Kidney (tissue), 14 donors: ENCODE data around the gene ZBTB9. TPM values are rescaled to one million over a fixed set of nuclear protein-coding genes. Genes with fewer than 3 reads are reported as not detected.

Experiments
- DNase-seq, 5 donors: peaks; one replicate each; pipeline ENCODE4 v3.0.0-alpha.2; 2013 to 2020
- FAIRE-seq: peaks from 2 replicates; lab custom pipeline; 2012; peaks lifted over from hg19 to GRCh38; lab: Jason Lieb, UNC
- H3K27ac ChIP-seq, 2 donors: one replicate each; pipeline ENCODE4 v1.7.0; 2013; ENCODE audit warnings: low read depth in 2 of 2, low read length in 2 of 2, inconsistent platforms in 1 of 2
- H3K27me3 ChIP-seq: one replicate; pipeline ENCODE4 v1.7.1; 2013; ENCODE audit warnings: low read length, inconsistent platforms; ENCODE audit not compliant: control insufficient read depth, insufficient read depth
- H3K36me3 ChIP-seq, 3 donors: one replicate each; pipeline versions ENCODE4 v1.7.0 to v1.7.1; 2013; ENCODE audit warnings: low read length in 3 of 3, control low read depth in 1 of 3, inconsistent platforms in 1 of 3; ENCODE audit not compliant: insufficient read depth in 3 of 3, control insufficient read depth in 2 of 3
- H3K4me1 ChIP-seq, 3 donors: one replicate each; pipeline versions ENCODE4 v1.7.0 to v1.7.1; 2013; ENCODE audit warnings: low read length in 3 of 3, inconsistent platforms in 1 of 3, low read depth in 1 of 3; ENCODE audit not compliant: control insufficient read depth in 2 of 3, insufficient read depth in 2 of 3
- H3K4me3 ChIP-seq, 3 donors: one replicate each; pipeline versions ENCODE4 v1.7.0 to v1.8.1; 2013; ENCODE audit warnings: low read length in 3 of 3, control low read depth in 1 of 3, inconsistent platforms in 1 of 3
- H3K9ac ChIP-seq, 3 donors: one replicate each; pipeline versions ENCODE4 v1.7.0 to v1.7.1; 2013; ENCODE audit warnings: low read length in 3 of 3, control low read depth in 1 of 3, inconsistent platforms in 1 of 3
- H3K9me3 ChIP-seq, 3 donors: one replicate each; pipeline versions ENCODE4 v1.7.0 to v1.7.1; 2013; ENCODE audit warnings: low read length in 3 of 3, control low read depth in 1 of 3, inconsistent platforms in 1 of 3; ENCODE audit not compliant: control insufficient read depth in 2 of 3, insufficient read depth in 1 of 3
- intact Hi-C: fragments of 100-400 bp; cut with DNase I; formaldehyde crosslinking; loops from one replicate; pipeline ENCODE4 v1.11.1; 2022
- polyA plus RNA-seq: library from polyadenylated mRNA; stranded (reverse); fragments of 350-450 nt; fragmentation: Illumina TruSeq; extraction: RNeasy Lipid Tissue Mini Kit (QIAGEN cat#74804); gene quantifications from one replicate; pipeline ENCODE4 v1.2.3, GENCODE V29; 2014; ENCODE audit warnings: low read depth, low replicate concordance; ENCODE audit not compliant: insufficient read depth
- total RNA-seq: library from RNA; stranded (reverse); fragmentation: NEBNext Ultra II Directional; extraction: Animal tissue kit (Norgen Biotek cat#: 25700); gene quantifications from one replicate; pipeline ENCODE4 v1.2.1, GENCODE V29; 2021
- TF ChIP-seq, protein P1 (sequence below): IDR thresholded peaks from 3 replicates; pipeline ENCODE4 v1.5.1; 2012; ENCODE audit warnings: mild to moderate bottlenecking, moderate library complexity, borderline replicate concordance; ENCODE audit not compliant: insufficient read depth; ENCODE audit errors: extremely low read depth
- donor health status: control.
- donor health status: control.
- donor health status: control.
- donor health status: control.
- donor health status: control.
- donor health status: DM: yes; HTN: yes; CAD: no.
- donor health status: Normal renal cell carcinoma (clear cell type).

Gene ZBTB9
- total and polyA plus RNA-seq, 2 donors from 2014 or later = 6.4 to 11.5 TPM

DNA sequence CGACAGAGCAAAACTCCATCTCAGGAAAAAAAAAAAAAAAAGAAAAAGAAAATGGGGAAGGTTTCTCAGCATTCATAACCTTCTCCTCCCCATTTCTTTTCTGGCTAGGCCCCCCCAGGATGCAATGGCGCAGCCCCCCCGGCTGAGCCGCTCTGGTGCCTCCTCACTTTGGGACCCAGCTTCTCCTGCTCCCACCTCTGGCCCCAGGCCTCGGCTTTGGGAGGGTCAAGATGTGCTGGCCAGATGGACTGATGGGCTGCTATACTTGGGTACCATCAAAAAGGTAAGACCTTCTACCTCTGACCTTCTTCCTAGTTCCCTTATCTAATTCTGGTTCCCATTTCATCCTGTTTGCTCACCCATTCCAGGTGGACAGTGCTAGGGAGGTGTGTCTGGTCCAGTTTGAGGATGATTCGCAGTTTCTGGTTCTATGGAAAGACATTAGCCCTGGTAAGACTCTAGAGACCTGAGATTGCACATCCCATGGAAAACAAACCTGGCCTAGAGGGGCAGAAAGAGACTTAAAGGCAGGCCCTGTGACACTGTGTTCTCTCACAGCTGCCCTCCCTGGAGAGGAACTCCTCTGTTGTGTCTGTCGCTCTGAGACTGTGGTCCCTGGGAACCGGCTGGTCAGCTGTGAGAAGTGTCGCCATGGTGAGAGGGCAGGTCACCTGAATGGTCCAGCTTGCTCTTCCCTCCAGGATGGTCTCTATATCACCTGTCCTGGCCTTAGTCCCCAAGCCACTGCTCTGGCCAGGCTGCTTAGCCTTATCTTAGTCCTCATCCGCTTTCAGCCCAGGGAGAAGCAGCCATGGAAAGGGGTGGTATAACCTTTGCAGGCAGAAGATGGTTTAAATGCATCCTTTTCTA lies 42.0 kb upstream of the ZBTB9 start:
- Histone ChIP-seq H3K36me3 (peaks cover 0 to 26% (median 22%) of the 10 kb centered on the region in 3 donors), H3K27me3 (no peaks in the 10 kb centered on the region), H3K4me3 (peak overlapping the region in 1 of 3 donors; percentile 91), H3K4me1 (peaks cover 0 to 27% (median 7%) of the 10 kb centered on the region in 3 donors), H3K9ac (no peak overlapping the region), H3K27ac (no peak overlapping the region), H3K9me3 (no peaks in the 10 kb centered on the region)
- intact Hi-C loops = no loop called here
- TF ChIP-seq, protein P1, sequence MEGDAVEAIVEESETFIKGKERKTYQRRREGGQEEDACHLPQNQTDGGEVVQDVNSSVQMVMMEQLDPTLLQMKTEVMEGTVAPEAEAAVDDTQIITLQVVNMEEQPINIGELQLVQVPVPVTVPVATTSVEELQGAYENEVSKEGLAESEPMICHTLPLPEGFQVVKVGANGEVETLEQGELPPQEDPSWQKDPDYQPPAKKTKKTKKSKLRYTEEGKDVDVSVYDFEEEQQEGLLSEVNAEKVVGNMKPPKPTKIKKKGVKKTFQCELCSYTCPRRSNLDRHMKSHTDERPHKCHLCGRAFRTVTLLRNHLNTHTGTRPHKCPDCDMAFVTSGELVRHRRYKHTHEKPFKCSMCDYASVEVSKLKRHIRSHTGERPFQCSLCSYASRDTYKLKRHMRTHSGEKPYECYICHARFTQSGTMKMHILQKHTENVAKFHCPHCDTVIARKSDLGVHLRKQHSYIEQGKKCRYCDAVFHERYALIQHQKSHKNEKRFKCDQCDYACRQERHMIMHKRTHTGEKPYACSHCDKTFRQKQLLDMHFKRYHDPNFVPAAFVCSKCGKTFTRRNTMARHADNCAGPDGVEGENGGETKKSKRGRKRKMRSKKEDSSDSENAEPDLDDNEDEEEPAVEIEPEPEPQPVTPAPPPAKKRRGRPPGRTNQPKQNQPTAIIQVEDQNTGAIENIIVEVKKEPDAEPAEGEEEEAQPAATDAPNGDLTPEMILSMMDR = no peak
- FAIRE-seq (no peak), DNase-seq (peak in 2 of 5 donors; percentile 58 to 73)

DNA sequence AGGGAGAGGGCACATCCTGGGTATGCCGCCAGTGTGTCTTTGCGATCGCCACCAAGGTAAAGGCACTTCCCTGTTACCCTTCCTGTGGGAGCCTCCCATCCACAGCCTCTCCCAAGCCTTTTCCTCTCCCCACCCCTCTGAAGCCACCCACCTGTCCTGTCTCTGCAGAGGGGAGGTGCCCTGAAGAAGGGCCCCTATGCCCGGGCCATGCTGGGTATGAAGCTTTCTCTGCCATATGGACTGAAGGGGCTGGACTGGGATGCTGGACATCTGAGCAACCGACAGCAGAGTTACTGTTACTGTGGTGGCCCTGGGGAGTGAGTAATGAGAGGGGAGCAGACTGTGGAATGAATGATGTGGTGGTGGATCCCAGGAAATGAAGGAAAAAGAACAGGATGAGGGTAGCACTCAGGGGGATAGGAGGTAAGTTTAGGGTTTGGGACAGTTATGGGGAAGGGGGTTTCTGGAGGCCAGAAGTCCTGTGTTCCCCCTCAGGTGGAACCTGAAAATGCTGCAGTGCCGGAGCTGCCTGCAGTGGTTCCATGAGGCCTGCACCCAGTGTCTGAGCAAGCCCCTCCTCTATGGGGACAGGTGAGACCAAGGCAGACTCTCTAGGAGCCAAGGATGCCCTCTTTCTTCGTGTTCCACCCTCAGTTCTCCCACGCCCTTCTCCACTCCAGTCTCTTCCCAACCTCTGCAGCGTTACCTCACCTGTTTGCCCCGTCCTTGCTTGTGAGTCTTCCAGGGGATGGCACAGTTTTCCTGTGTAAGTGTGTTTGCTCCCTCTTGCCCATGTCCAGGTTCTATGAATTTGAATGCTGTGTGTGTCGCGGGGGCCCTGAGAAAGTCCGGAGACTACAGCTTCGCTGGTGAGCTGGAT lies 40.9 kb upstream of the ZBTB9 start:
- intact Hi-C loops = no loop called here
- Histone ChIP-seq H3K9me3 (no peaks in the 10 kb centered on the region), H3K27ac (no peak overlapping the region), H3K9ac (no peak overlapping the region), H3K27me3 (no peaks in the 10 kb centered on the region), H3K4me3 (no peak overlapping the region), H3K4me1 (peaks cover 0 to 29% (median 8%) of the 10 kb centered on the region in 3 donors), H3K36me3 (peaks cover 0 to 26% (median 22%) of the 10 kb centered on the region in 3 donors)
- no peak for FAIRE-seq
- TF ChIP-seq, protein P1 = no peak
- no peak for DNase-seq

DNA sequence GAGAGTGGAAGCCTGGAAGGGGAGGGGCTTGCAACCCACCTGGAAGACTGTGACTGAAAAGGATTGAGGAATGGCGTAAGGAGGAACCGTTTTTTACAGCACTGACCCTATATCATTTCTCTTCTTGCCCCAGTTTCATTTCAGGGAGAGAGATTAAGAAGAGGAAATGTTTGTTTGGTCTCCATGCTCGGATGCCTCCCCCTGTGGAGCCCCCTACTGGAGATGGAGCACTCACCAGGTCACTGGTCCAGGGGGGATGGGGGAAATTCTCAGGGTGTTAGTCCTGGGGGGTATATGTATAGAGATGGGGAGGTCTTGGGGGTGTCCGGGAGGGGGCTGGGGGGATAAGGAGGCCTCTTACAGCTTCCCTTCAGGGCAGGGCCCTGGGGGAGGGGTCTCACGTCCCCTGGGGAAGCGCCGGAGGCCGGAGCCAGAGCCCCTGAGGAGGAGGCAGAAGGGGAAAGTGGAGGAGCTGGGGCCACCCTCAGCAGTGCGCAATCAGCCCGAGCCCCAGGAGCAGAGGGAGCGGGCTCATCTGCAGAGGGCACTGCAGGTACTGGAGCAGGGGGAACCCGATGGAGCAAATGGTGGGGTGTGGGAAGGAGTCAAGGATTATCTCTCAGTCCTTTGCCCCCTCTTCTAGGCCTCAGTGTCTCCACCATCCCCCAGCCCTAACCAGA lies 39.6 kb upstream of the ZBTB9 start:
- peak in 1 of 5 donors; percentile 10 for DNase-seq

More for the DNA sequence above, 39.6 kb upstream of the ZBTB9 start:
- H3K27ac ChIP-seq = no peak overlapping the region
- H3K4me1 ChIP-seq = peaks cover 0 to 34% (median 7%) of the 10 kb centered on the region in 3 donors
- no peak overlapping the region for H3K9ac ChIP-seq
- TF ChIP-seq, protein P1 = no peak
- H3K4me3 ChIP-seq = no peak overlapping the region
- H3K36me3 ChIP-seq = peaks cover 0 to 26% (median 22%) of the 10 kb centered on the region in 3 donors
- intact Hi-C loops = no loop called here
- FAIRE-seq = no peak
- no peaks in the 10 kb centered on the region for H3K27me3 ChIP-seq
- no peaks in the 10 kb centered on the region for H3K9me3 ChIP-seq
